HG03432 (cell line): ENCODE data around the gene FXN.
A peak's percentile ranks its signal among the peaks of the same experiment; 100 is the strongest.
"Not testable (repeated sequence)": the region's sequence is repeated elsewhere in the genome, so short reads cannot be mapped to it uniquely, and the experiment has no call there.

ENCODE experiments used
- ATAC-seq: cut with Tn5 transposase; IDR thresholded peaks from one replicate; pipeline ENCODE4 v1.9.1; 2021; ENCODE audit warnings: mild to moderate bottlenecking, moderate library complexity; ENCODE audit not compliant: unreplicated experiment

The FXN gene

GRCh38 chr9:69035438-69036308 is at the start of gene FXN:
Gene FXN (plus strand): TSS chr9:69035752. CDS start chr9:69035783, 31 bp downstream.
- peak; percentile 96 for ATAC-seq

- ATAC-seq: not testable (repeated sequence)
Observed at GRCh38 chr9:68986949-68987348, 48.6 kb upstream of the FXN start.

- no peak for ATAC-seq
Observed at GRCh38 chr9:68991457-68991856, 44.1 kb upstream of the FXN start.

DNA sequence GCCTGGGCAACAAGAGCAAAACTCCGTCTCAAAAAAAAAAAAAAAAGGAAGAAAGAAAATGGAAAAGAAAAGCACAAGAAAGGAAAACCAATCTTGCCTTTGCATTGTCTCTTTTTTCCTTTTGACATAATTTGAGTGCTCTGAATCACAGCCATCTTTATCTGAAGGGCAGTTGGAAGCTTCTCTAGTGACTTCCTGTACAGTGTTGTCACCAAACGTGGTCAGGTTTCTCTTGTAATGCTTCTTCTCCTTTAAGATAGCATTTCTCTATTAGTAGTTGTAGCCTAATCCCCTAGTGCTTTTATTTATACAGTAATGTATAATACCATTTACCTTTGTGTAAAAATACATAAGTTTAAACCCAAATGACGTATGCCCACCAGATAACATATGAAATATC is 39.8 kb upstream of the FXN start:
- ATAC-seq: no peak

DNA sequence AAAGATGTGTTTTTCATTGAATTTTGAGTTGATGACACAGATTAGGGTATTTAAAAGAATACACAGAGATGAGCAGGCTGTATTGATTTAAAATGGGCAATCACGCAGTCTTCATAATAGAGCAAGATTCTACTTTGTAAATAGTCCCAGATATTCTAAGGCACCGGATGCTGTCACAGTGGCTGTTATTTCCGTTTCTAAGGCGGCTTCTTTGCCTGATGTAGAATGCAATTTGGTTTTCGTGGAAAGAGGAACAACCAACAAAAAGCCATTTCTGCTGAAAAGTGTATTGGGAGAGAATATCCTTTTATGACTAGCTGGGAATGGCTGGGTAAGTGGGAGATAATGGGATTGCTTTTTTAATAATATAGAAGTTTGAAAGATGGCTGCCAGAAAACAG is 39.1 kb upstream of the FXN start:
- no peak for ATAC-seq

DNA sequence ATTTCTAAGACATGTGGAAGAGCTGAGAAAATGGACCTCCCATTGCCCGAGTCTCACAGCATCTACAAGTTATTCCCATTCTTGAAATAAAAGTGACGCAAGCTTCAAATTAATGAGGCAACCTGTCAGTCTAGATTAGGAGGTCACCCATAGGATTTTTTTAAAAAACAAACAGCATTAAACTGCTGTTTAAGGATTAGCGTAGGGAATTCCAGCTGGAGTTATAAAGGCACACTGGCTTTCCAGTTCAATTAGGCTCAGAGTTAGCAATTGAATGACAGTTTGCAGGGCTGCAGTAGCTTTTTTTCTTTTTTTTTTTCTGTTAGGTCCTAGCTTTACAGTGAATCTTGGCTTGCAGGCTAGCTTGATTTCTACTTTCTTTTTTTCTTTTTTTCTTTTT is 37.9 kb upstream of the FXN start:
- no peak for ATAC-seq

- ATAC-seq: no peak
Observed at GRCh38 chr9:68998385-68998784, 37.2 kb upstream of the FXN start.

DNA sequence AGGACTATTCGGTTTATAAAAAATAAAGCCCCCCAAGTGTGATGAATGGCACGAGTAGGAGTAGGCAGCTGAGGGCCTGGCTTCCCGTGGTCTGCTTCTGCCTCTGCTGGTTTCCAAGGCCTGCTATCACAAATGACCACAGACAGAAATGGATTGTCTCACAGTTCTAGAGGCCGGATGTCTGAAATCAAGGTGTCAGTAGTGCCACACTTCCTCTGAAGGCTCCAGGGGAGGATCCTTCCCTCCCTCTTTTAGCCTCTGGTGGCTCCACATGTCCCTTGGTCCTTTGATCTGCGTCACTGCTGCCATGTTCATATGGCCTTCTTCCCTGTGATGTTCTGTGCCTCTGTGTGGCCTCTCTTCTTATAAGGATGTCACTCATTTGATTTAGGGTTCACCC is 36.7 kb upstream of the FXN start:
- peak; percentile 47 for ATAC-seq

DNA sequence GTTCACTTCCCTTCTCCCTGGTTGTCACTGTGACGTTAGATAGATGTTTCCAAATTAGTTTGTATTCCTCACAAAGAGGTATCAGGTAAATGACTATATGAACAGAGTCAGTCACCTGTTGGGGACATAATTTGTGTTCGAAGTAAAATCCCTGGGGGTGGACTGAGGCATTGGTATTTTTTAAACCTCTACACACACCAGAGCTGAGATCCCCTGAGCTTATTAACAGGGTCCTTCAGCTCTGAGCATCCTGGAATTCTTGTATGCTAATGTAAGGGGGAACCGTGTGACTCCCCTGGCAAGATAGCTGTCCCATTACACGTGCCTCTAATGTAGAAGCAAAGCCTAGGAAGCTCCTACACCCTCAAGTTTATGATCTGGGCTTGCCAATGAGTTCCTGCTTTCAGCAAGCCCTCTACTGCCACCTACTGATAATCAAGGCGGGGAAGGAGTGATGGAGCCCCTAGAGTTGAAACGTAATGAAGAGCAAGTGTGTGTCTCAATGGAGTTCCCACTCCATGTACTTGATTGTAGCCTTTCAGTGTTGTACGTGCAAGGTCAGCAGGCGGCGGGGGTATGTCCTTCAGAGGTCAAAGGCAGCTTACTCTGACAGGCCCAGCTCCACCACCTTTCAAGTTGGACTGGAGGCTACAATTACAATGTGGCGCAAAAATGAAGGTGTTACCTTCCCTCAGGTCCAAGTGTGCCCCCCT is 36.0 kb upstream of the FXN start:
- ATAC-seq: peak; percentile 88

DNA sequence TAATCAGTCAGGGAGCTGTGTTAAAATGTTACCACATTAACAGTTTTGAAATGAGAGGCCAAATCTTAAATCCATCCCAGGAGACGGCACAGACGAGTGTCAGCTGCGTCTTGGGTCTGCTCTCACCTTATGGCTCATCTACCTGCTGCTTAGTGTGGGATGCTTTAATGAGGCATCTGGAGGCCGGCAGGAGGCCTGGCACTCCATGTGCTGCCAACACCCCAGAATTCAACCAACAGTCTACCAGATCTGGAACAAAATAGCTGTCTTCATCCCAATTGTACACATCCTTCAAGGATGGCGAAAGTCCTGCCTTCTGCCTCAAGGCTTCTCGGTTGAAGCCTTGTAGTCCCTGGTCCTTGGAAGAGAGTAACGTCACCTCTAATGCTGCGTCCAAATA is 33.6 kb upstream of the FXN start:
- no peak for ATAC-seq

DNA sequence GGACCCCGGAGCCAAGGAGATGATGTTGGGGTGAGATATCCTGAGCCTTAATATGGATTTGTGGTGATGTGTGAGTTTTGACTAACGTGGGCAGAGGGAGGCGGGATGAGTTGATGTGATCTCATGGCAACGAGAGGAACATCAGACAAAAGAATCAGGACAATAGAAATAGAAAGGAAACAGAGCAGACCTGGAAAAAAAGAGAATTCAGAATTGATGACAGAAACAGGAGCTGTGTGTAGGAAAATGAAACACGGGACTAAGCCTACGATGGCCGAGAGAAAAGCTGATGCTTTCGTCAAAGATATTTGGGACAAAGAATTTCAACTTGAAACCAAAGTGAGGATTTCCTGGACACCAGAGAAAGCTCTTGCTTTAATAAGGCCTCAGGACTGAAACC is 32.5 kb upstream of the FXN start:
- ATAC-seq: no peak

DNA sequence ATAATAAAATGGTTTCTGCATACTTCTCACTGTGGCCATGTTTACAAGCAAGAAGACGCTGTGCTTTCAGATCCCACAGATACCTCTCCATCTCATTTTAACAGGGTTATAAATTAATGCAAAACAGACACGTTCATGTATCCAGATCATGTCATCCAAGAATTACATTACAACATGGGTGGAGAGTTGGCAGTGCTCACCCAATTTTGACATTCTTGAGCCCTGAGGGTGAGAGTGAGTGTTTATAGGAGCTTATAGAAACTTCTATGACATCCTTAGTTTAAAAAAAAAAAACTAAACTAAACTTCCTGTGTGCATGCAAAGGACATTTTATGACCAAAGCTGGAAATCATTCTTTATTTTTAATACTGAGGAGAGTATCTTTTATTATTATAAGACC is 30.7 kb upstream of the FXN start:
- no peak for ATAC-seq

GRCh38 chr9:69009708-69010107 is 25.8 kb upstream of the FXN start:
- ATAC-seq: no peak

GRCh38 chr9:69012696-69013381 is 22.7 kb upstream of the FXN start:
- no peak for ATAC-seq

DNA sequence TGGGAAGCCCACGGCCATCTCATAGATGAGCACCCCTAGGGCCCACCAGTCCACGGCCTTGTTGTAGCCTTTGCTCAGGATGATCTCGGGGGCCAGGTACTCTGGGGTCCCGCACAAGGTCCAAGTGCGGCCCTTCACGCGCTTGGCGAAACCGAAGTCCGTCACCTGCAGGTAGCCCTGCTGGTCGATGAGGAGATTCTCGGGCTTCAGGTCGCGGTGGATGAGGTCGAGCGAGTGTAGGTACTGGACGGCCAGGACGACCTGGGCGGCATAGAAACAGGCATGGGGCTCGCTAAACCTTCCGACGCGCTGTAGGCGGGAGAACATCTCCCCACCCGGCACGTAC is 22.2 kb upstream of the FXN start:
- no peak for ATAC-seq

- ATAC-seq: no peak
Observed at GRCh38 chr9:69014013-69014412, 21.5 kb upstream of the FXN start, which contains the start of gene PRKACG. Gene PRKACG (minus strand): TSS chr9:69014113. CDS start chr9:69014092, 21 bp downstream.

GRCh38 chr9:69016191-69017096 is 19.1 kb upstream of the FXN start:
- no peak for ATAC-seq

- ATAC-seq: no peak
Observed at GRCh38 chr9:69018737-69019136, 16.8 kb upstream of the FXN start.

DNA sequence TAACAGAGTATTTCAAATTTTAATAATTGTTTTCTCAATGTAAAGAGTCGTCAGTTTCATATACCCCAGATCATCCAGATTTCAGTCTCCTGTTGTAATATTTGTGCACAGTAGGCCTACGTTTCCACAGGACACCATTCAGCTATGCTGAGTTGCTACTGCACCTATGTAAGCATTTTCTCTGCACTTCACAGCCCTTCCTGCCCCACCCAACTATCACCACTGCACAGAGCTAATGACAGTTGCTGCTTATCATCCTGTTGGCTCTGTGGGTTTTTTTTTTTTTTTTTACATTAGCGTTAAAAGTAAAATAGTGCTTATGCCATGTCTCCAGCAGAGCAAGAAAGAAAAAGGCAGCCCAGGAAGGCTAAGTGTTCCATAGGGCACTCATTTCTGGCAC is 15.7 kb upstream of the FXN start:
- ATAC-seq: no peak

DNA sequence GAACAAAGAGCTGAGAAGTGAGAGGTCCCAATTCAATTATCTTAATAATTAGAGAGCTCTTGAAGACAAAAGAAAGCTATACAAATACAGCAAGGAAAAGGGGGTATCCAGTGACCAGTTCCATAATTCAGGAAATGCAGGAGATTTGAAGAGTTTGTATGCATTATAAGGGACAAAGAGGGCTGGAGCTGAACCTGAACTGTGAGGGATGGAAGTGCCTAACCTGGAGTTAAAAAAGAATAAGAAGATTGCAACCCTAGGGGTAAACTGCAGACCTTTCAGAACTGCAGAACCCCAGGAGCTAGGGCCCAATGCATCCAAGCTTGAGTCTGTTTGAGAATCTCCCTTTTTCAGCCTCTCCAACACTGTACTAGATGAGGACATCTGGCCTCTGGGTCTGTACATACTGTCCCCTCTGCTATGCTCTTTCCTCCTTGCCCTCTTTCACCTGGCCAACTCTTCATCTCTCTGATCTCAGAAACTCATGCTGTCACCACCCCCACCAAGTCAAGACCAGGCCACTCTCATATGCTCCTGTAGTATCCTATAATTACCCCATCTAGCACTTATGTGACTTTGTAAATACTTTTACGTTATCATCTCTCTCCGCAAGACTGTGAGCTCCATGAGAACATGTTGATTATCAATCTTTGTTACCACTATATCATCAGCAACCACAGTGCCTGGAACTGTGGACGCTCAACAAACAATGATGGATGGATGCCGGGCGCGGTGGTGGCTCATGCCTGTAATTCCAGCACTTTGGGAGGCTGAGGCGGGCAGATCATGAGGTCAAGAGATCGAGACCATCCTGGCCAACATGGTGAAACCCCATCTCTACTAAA is 15.0 kb upstream of the FXN start:
- ATAC-seq: no peak
